ENCODE results near the gene UPF2. TPM values are rescaled to one million over a fixed set of nuclear protein-coding genes. Genes with fewer than 3 reads are reported as not detected.

Gene UPF2
- total RNA-seq, 1 donor from 2014 or later, result 16.4 TPM

- H3K27me3 Mint-ChIP-seq (ENCODE audit: unreplicated experiment), result peaks cover 7% of the 10 kb centered on the region
- no peak for DNase-seq
- H3K4me3 Mint-ChIP-seq (ENCODE audit: unreplicated experiment), result no peak overlapping the region
Observed at GRCh38 chr10:11879387-11880094, 163.1 kb downstream of the UPF2 start.

GRCh38 chr10:11878776-11879175, 163.8 kb downstream of the UPF2 start:
- Mint-ChIP-seq H3K36me3 (ENCODE audit: unreplicated experiment) (no peaks in the 10 kb centered on the region), H3K27me3 (ENCODE audit: unreplicated experiment) (peaks cover 7% of the 10 kb centered on the region), H3K4me3 (ENCODE audit: unreplicated experiment) (no peak overlapping the region), H3K4me1 (ENCODE audit: low read depth, unreplicated experiment) (no peaks in the 10 kb centered on the region), H3K27ac (ENCODE audit: unreplicated experiment) (no peak overlapping the region), H3K9me3 (ENCODE audit: unreplicated experiment) (no peaks in the 10 kb centered on the region)
- DNase-seq, result no peak
- TF ChIP-seq CTCF (IDR thresholded peaks at IDR 0.05; ENCODE audit: partially characterized antibody, unreplicated experiment), result no peak

More at GRCh38 chr10:11879387-11880094, 163.1 kb downstream of the UPF2 start:
- TF ChIP-seq CTCF (IDR thresholded peaks at IDR 0.05; ENCODE audit: partially characterized antibody, unreplicated experiment), result no peak
- Mint-ChIP-seq H3K9me3 (ENCODE audit: unreplicated experiment) (no peaks in the 10 kb centered on the region), H3K36me3 (ENCODE audit: unreplicated experiment) (no peaks in the 10 kb centered on the region), H3K27ac (ENCODE audit: unreplicated experiment) (no peak overlapping the region), H3K4me1 (ENCODE audit: low read depth, unreplicated experiment) (no peaks in the 10 kb centered on the region)

GRCh38 chr10:11877591-11877905, 165.1 kb downstream of the UPF2 start:
- no peaks in the 10 kb centered on the region for H3K9me3 Mint-ChIP-seq (ENCODE audit: unreplicated experiment)
- no peak for TF ChIP-seq CTCF (IDR thresholded peaks at IDR 0.05; ENCODE audit: partially characterized antibody, unreplicated experiment)
- DNase-seq, result no peak
- H3K27ac Mint-ChIP-seq (ENCODE audit: unreplicated experiment), result no peak overlapping the region
- H3K27me3 Mint-ChIP-seq (ENCODE audit: unreplicated experiment), result peaks cover 7% of the 10 kb centered on the region
- H3K36me3 Mint-ChIP-seq (ENCODE audit: unreplicated experiment), result no peaks in the 10 kb centered on the region
- no peak overlapping the region for H3K4me3 Mint-ChIP-seq (ENCODE audit: unreplicated experiment)
- no peaks in the 10 kb centered on the region for H3K4me1 Mint-ChIP-seq (ENCODE audit: low read depth, unreplicated experiment)

GRCh38 chr10:11876805-11877590, 165.6 kb downstream of the UPF2 start:
- no peaks in the 10 kb centered on the region for H3K4me1 Mint-ChIP-seq (ENCODE audit: low read depth, unreplicated experiment)
- DNase-seq, result no peak
- TF ChIP-seq CTCF (IDR thresholded peaks at IDR 0.05; ENCODE audit: partially characterized antibody, unreplicated experiment), result no peak

GRCh38 chr10:11876324-11876723, 166.3 kb downstream of the UPF2 start:
- Mint-ChIP-seq H3K9me3 (ENCODE audit: unreplicated experiment) (no peaks in the 10 kb centered on the region), H3K4me3 (ENCODE audit: unreplicated experiment) (no peak overlapping the region), H3K36me3 (ENCODE audit: unreplicated experiment) (no peaks in the 10 kb centered on the region), H3K27me3 (ENCODE audit: unreplicated experiment) (peaks cover 6% of the 10 kb centered on the region), H3K4me1 (ENCODE audit: low read depth, unreplicated experiment) (peaks cover under 1% of the 10 kb centered on the region), H3K27ac (ENCODE audit: unreplicated experiment) (no peak overlapping the region)
- no peak for DNase-seq
- no peak for TF ChIP-seq CTCF (IDR thresholded peaks at IDR 0.05; ENCODE audit: partially characterized antibody, unreplicated experiment)

More at GRCh38 chr10:11876805-11877590, 165.6 kb downstream of the UPF2 start:
- H3K4me3 Mint-ChIP-seq (ENCODE audit: unreplicated experiment), result no peak overlapping the region
- no peak overlapping the region for H3K27ac Mint-ChIP-seq (ENCODE audit: unreplicated experiment)
- no peaks in the 10 kb centered on the region for H3K36me3 Mint-ChIP-seq (ENCODE audit: unreplicated experiment)
- no peaks in the 10 kb centered on the region for H3K9me3 Mint-ChIP-seq (ENCODE audit: unreplicated experiment)
- H3K27me3 Mint-ChIP-seq (ENCODE audit: unreplicated experiment), result peaks cover 7% of the 10 kb centered on the region

All from glutamatergic neuron (in vitro differentiated cells).